Measurements from ENCODE around the gene PNPLA1. TPM values are rescaled to one million over a fixed set of nuclear protein-coding genes. Genes with fewer than 3 reads are reported as not detected.

PNPLA1 gene
- total and polyA plus RNA-seq, 10 of the 15 experiments (the other 5 are each of a cell fraction or from before 2014, with no cell fraction given) = 0.04 TPM; not detected in 9

DNA sequence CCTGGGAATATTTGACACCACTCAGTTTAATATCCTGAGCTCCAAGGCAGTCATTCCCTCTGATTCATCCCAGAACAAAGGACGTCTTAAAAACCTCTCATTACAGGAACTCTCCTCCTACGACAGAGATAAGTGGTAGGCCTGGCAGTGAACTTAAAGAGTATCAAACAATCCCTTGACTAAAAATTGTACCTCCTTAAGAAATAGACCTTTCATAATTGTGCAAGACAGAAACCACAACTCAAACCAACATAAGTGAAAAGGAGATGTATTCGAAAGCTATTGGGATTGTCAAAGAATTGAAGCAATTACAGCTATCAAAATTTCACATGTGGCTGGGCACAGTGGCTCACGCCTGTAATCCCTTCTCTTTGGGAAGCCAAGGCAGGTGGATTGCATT lies 86.0 kb downstream of the PNPLA1 start:
- FAIRE-seq = no peak
- intact Hi-C loops (cut with micrococcal nuclease; ENCODE audit: unreplicated experiment) = loop anchor here (5.0 kb wide), 1 partner anchor 159 kb away; the partner anchor contains the start of gene BRPF3
- RAD21 ChIA-PET (ENCODE audit: unreplicated experiment) = interaction anchor here (1.5 to 11.7 kb wide), 4 partner anchors 9 to 327 kb away, joined by 4 to 311 read pairs (median 95); partner anchors contain the start of genes BNIP5 and MAPK14
- Histone ChIP-seq H3K4me3 (no peak overlapping the region), H3K79me2 (ENCODE audit: control insufficient read depth, insufficient read depth, low read length) (no peaks in the 10 kb centered on the region), H3K9me3 (replicated peaks; ENCODE audit: control insufficient read depth, insufficient read depth, low read length) (no peaks in the 10 kb centered on the region), H3K27me3 (replicated peaks in 1 of 2; ENCODE audit: control insufficient read depth in 2 of 2, insufficient read depth in 2 of 2, low read length in 1 of 2) (no peaks in the 10 kb centered on the region), H3K4me1 (ENCODE audit: control insufficient read depth, insufficient read depth, low read length) (peaks cover 24% of the 10 kb centered on the region), H3K4me2 (ENCODE audit: control insufficient read depth, insufficient read depth) (no peak overlapping the region), H2AFZ (ENCODE audit: control insufficient read depth, low read depth, low read length) (no peak overlapping the region), H3K9ac (ENCODE audit: control insufficient read depth, insufficient read depth, low read length) (no peak overlapping the region), H3K36me3 (ENCODE audit: control insufficient read depth in 2 of 2, insufficient read depth in 2 of 2, low read length in 1 of 2) (no peaks in the 10 kb centered on the region), H3K27ac (ENCODE audit: control insufficient read depth, insufficient read depth) (no peak overlapping the region), H4K20me1 (ENCODE audit: control insufficient read depth, insufficient read depth) (no peaks in the 10 kb centered on the region)
- CTCF ChIA-PET = interaction anchor here (1.0 to 17.3 kb wide), 4 partner anchors 14 to 225 kb away, joined by 4 to 483 read pairs (median 160); partner anchors contain the start of gene BNIP5
- in situ Hi-C loops (cut with MboI) = loop anchor here (5.0 kb wide), 1 partner anchor 234 kb away; no protein-coding TSS in a partner anchor
- WGBS (ENCODE audit: insufficient coverage, insufficient replicate concordance, low lambda C conversion rate, missing lambda C conversion rate) = 13% methylated on average over 4 of the region's 4 CpGs
- peak; percentile 6; the same call in 2 of the 3 replicates for ATAC-seq
- DNase-seq (ENCODE audit: low read depth, low spot score) = no peak
- POLR2A ChIA-PET = interaction anchor here (0.5 to 4.5 kb wide), 9 partner anchors 9 to 899 kb away, joined by 3 to 44 read pairs (median 3); partner anchors contain the start of gene BNIP5
- BruUV-seq (replicated peaks) = no TSS peak
- SMC1A ChIA-PET (ENCODE audit: uncharacterized antibody, unreplicated experiment) = interaction anchor here (0.5 to 19.6 kb wide), 9 partner anchors 8 to 261 kb away, joined by 3 to 386 read pairs (median 3); partner anchors contain the start of gene BNIP5
- TF ChIP-seq, protein P1, sequence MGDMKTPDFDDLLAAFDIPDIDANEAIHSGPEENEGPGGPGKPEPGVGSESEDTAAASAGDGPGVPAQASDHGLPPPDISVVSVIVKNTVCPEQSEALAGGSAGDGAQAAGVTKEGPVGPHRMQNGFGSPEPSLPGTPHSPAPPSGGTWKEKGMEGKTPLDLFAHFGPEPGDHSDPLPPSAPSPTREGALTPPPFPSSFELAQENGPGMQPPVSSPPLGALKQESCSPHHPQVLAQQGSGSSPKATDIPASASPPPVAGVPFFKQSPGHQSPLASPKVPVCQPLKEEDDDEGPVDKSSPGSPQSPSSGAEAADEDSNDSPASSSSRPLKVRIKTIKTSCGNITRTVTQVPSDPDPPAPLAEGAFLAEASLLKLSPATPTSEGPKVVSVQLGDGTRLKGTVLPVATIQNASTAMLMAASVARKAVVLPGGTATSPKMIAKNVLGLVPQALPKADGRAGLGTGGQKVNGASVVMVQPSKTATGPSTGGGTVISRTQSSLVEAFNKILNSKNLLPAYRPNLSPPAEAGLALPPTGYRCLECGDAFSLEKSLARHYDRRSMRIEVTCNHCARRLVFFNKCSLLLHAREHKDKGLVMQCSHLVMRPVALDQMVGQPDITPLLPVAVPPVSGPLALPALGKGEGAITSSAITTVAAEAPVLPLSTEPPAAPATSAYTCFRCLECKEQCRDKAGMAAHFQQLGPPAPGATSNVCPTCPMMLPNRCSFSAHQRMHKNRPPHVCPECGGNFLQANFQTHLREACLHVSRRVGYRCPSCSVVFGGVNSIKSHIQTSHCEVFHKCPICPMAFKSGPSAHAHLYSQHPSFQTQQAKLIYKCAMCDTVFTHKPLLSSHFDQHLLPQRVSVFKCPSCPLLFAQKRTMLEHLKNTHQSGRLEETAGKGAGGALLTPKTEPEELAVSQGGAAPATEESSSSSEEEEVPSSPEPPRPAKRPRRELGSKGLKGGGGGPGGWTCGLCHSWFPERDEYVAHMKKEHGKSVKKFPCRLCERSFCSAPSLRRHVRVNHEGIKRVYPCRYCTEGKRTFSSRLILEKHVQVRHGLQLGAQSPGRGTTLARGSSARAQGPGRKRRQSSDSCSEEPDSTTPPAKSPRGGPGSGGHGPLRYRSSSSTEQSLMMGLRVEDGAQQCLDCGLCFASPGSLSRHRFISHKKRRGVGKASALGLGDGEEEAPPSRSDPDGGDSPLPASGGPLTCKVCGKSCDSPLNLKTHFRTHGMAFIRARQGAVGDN (IDR thresholded peaks at IDR 0.05) = no peak
- TF ChIP-seq SRF (IDR thresholded peaks at IDR 0.05; ENCODE audit: low read depth in 2 of 2, low read length in 2 of 2) (no peak), RFX5 (IDR thresholded peaks at IDR 0.05; ENCODE audit: low read depth, low read length) (no peak), CEBPB (IDR thresholded peaks at IDR 0.05; ENCODE audit: borderline replicate concordance in 1 of 2, low read depth in 2 of 2, low read length in 2 of 2) (peak; percentile 36 to 55; a peak in 1 of 4 replicates), MYB (IDR thresholded peaks at IDR 0.05; ENCODE audit: borderline replicate concordance, low read depth, low read length) (no peak), EZH2 (IDR thresholded peaks at IDR 0.05; ENCODE audit: borderline replicate concordance, control insufficient read depth, low read depth, low read length) (no peak), SREBF2 (IDR thresholded peaks at IDR 0.05; ENCODE audit: low read length) (no peak), MTA3 (IDR thresholded peaks at IDR 0.05; ENCODE audit: borderline replicate concordance, low read length) (no peak), SMAD5 (IDR thresholded peaks at IDR 0.05; ENCODE audit: low read depth) (no peak), DPF2 (IDR thresholded peaks at IDR 0.05) (peak; percentile 76), KDM1A (IDR thresholded peaks at IDR 0.05; ENCODE audit: borderline replicate concordance) (no peak), HDAC6 (IDR thresholded peaks at IDR 0.05; ENCODE audit: unreplicated experiment) (no peak), ZNF384 (IDR thresholded peaks at IDR 0.05; ENCODE audit: borderline replicate concordance, low read depth, low read length) (no peak), SPI1 (IDR thresholded peaks at IDR 0.05; ENCODE audit: borderline replicate concordance, insufficient read depth, low read depth, low read length) (no peak), NR2F1 (conservative IDR thresholded peaks at IDR 0.05) (0 out of 2 replicates have a peak, but pooled peaks have one; percentile 32), RBBP5 (conservative IDR thresholded peaks at IDR 0.05) (no peak)
- TF ChIP-seq, protein P2, sequence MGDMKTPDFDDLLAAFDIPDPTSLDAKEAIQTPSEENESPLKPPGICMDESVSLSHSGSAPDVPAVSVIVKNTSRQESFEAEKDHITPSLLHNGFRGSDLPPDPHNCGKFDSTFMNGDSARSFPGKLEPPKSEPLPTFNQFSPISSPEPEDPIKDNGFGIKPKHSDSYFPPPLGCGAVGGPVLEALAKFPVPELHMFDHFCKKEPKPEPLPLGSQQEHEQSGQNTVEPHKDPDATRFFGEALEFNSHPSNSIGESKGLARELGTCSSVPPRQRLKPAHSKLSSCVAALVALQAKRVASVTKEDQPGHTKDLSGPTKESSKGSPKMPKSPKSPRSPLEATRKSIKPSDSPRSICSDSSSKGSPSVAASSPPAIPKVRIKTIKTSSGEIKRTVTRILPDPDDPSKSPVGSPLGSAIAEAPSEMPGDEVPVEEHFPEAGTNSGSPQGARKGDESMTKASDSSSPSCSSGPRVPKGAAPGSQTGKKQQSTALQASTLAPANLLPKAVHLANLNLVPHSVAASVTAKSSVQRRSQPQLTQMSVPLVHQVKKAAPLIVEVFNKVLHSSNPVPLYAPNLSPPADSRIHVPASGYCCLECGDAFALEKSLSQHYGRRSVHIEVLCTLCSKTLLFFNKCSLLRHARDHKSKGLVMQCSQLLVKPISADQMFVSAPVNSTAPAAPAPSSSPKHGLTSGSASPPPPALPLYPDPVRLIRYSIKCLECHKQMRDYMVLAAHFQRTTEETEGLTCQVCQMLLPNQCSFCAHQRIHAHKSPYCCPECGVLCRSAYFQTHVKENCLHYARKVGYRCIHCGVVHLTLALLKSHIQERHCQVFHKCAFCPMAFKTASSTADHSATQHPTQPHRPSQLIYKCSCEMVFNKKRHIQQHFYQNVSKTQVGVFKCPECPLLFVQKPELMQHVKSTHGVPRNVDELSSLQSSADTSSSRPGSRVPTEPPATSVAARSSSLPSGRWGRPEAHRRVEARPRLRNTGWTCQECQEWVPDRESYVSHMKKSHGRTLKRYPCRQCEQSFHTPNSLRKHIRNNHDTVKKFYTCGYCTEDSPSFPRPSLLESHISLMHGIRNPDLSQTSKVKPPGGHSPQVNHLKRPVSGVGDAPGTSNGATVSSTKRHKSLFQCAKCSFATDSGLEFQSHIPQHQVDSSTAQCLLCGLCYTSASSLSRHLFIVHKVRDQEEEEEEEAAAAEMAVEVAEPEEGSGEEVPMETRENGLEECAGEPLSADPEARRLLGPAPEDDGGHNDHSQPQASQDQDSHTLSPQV (IDR thresholded peaks at IDR 0.05) = no peak
